Fibroblast of lung (primary cell): ENCODE data around the gene HS6ST2.

Experiments
- CTCF ChIP-seq, 2 donors: IDR thresholded peaks in 1 of 2; conservative IDR thresholded peaks in 1 of 2; 1 replicate in 1 of 2; 2 replicates in 1 of 2; pipeline ENCODE4 v1.5.1; 2011 to 2012; ENCODE audit warnings: low read length in 2 of 2, control low read depth in 1 of 2, inconsistent platforms in 1 of 2, low read depth in 1 of 2, mild to moderate bottlenecking in 1 of 2
- EZH2 ChIP-seq: IDR thresholded peaks from 2 replicates; pipeline ENCODE4 v1.5.1; 2012; ENCODE audit warnings: low read length, control low read depth, mild to moderate bottlenecking; ENCODE audit errors: missing control alignments

DNA sequence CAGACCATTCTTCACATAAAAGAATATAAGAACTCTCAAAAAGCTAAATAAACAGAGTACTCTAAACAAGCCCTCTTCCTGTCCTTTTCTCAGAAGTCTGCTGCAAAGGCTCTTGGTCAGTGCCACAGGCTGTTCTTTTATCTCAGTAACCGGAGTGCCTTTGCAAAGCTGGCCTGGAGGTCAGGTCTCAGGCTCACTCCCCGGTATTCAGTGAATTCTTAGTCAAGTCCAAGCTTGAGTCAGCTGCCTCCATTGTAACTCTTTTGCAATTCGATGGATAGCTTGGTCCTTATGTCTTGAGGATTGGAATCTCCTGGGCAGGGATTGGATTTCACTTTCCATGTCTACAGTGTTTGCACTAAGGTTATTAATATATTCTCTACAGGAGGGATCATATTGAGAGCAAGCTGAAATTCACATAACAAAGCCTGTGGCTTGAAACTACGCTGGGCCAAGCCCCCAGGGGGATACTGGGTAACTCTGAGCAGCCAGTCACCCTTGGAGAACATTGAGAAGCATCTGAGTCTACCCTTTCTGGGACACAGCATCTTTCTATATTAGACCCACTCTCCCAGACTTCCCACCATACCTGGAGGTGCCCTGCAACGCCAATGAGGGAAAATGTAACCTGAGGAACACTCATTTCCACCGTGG lies 10.0 kb upstream of the HS6ST2 start:
- TF ChIP-seq CTCF (conservative IDR thresholded peaks at IDR 0.05 in 1 of 2, IDR thresholded peaks at IDR 0.05 in 1 of 2; ENCODE audit: low read depth in 1 of 2, low read length in 2 of 2) (no peak), EZH2 (no peak)
